ENCODE measurements around the gene RPL28. TPM values are rescaled to one million over a fixed set of nuclear protein-coding genes. Genes with fewer than 3 reads are reported as not detected.

RPL28 gene
- polyA plus RNA-seq, 4 donors = 1,338 to 2,360 (median 2,018) TPM

DNA sequence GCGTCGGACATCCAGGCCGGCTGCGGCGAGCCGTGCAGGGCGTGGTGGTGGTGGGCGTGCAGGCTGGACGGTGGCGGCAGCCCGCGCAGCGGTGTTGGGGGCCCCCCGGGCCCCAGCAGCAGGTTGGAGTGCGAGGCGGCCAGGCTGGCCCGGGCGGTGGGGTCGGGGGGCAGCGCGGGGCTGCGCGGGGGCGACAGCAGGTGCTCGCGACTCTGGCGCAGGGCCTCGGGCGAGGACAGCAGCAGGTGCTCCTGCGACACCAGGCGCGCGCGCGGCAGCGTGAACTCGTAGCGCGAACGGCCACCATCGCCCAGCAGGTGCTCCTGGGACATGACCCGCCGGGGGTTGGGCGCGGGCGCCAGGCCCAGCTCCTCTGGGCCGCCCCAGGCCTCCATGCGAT lies 47.6 kb downstream of the RPL28 start:
- Histone ChIP-seq H3K36me3 (ENCODE audit: control insufficient read depth in 3 of 3, insufficient read depth in 2 of 3, low read depth in 1 of 3, low read length in 3 of 3) (no peaks in the 10 kb centered on the region), H3K9me3 (ENCODE audit: control insufficient read depth in 2 of 2, insufficient read depth in 1 of 2, low read depth in 1 of 2, low read length in 1 of 2) (no peaks in the 10 kb centered on the region), H3K27ac (ENCODE audit: low read depth in 1 of 3, low read length in 2 of 3) (no peak overlapping the region), H3K4me3 (ENCODE audit: low read depth in 1 of 3, low read length in 3 of 3) (no peak overlapping the region), H3K4me1 (ENCODE audit: control insufficient read depth in 3 of 3, insufficient read depth in 2 of 3, low read depth in 1 of 3, low read length in 2 of 3) (no peaks in the 10 kb centered on the region), H3K27me3 (ENCODE audit: control insufficient read depth in 3 of 3, insufficient read depth in 3 of 3, low read length in 3 of 3) (peaks cover 4 to 30% (median 28%) of the 10 kb centered on the region in 3 donors)
- WGBS, 3 donors = 13 to 24% (median 21%) methylated on average over 11 to 48 of the region's 48 CpGs
- no peak for FAIRE-seq
- DNase-seq = no peak

DNA sequence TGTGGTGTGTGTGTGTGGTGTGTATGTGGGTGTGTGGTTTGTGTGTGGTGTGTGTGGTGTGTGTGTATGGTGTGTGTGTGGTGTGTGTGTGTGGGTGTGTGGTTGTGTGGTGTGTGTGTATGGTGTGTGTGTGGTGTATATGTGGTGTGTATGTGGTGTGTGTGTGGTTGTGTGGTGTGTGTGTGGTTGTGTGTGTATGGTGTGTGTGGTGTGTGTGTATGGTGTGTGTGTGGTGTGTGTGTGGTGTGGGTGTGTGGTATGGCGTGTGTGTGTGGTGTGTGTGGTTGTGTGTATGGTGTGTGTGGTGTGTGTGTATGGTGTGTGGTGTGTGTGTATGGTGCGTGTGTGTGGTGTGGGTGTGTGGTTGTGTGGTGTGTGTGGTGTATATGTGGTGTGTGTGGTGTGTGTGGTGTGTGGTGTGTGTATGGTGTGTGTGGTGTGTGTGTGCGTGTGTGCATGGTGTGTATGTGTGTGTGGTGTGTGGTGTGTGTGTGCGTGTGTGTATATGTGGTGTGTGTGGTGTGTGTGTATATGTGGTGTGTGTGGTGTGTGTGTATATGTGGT lies 48.7 kb downstream of the RPL28 start:
- Histone ChIP-seq H3K4me1 (ENCODE audit: control insufficient read depth in 3 of 3, insufficient read depth in 2 of 3, low read depth in 1 of 3, low read length in 2 of 3) (no peaks in the 10 kb centered on the region), H3K27ac (ENCODE audit: low read depth in 1 of 3, low read length in 2 of 3) (no peak overlapping the region), H3K27me3 (ENCODE audit: control insufficient read depth in 3 of 3, insufficient read depth in 3 of 3, low read length in 3 of 3) (peaks cover 4 to 35% (median 35%) of the 10 kb centered on the region in 3 donors), H3K4me3 (ENCODE audit: low read depth in 1 of 3, low read length in 3 of 3) (no peak overlapping the region), H3K9me3 (ENCODE audit: control insufficient read depth in 2 of 2, insufficient read depth in 1 of 2, low read depth in 1 of 2, low read length in 1 of 2) (no peaks in the 10 kb centered on the region), H3K36me3 (ENCODE audit: control insufficient read depth in 3 of 3, insufficient read depth in 2 of 3, low read depth in 1 of 3, low read length in 3 of 3) (no peaks in the 10 kb centered on the region)
- 69 to 97% (median 88%) methylated on average over 3 to 4 of the region's 4 CpGs for WGBS, 3 donors
- FAIRE-seq = no peak
- no peak for DNase-seq

DNA sequence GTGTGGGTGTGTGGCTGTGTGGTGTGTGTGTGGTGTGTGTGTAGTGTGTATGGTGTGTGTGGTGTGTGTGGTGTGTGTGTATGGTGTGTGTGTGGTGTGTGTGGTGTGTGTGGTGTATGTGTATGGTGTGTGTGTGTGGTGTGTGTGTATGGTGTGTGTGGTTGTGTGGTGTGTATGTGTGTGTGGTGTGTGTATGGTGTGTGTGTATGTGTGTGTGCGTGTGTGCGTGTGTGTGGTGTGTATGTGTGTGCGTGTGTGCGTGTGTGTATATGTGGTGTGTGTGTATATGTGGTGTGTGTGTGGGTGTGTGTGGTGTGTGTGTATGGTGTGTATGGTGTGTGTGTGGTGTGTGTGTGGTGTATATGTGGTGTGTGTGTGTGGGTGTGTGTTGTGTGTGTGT lies 49.3 kb downstream of the RPL28 start:
- FAIRE-seq = no peak
- Histone ChIP-seq H3K9me3 (ENCODE audit: control insufficient read depth in 2 of 2, insufficient read depth in 1 of 2, low read depth in 1 of 2, low read length in 1 of 2) (no peaks in the 10 kb centered on the region), H3K4me1 (ENCODE audit: control insufficient read depth in 3 of 3, insufficient read depth in 2 of 3, low read depth in 1 of 3, low read length in 2 of 3) (no peaks in the 10 kb centered on the region), H3K27me3 (ENCODE audit: control insufficient read depth in 3 of 3, insufficient read depth in 3 of 3, low read length in 3 of 3) (peaks cover 4 to 39% (median 38%) of the 10 kb centered on the region in 3 donors), H3K36me3 (ENCODE audit: control insufficient read depth in 3 of 3, insufficient read depth in 2 of 3, low read depth in 1 of 3, low read length in 3 of 3) (no peaks in the 10 kb centered on the region), H3K4me3 (ENCODE audit: low read depth in 1 of 3, low read length in 3 of 3) (no peak overlapping the region), H3K27ac (ENCODE audit: low read depth in 1 of 3, low read length in 2 of 3) (no peak overlapping the region)
- WGBS, 3 donors = 89 to 95% (median 92%) methylated on average over 4 of the region's 4 CpGs
- no peak for DNase-seq

DNA sequence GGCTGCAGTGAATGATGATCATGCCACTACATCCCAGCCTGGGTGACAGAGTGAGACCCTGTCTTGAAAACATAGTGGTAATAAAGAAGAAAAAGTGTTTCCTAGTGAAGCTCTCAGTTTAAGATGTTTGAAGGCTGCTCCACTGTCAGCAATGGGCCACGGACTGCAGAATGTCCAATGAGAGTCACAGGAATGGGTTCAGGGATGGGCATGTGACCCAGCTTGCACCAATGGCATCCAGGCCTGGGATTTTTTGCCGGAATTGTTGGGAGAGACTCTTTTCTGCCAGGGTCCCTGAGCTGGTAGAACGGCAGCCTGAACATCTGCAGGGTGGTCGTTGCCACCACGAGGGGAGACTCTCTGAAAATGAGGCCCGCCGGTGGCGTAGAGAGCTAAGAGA lies 51.1 kb downstream of the RPL28 start:
- no peak overlapping the region for H3K4me3 ChIP-seq (ENCODE audit: low read depth in 1 of 3, low read length in 3 of 3)
- no peaks in the 10 kb centered on the region for H3K36me3 ChIP-seq (ENCODE audit: control insufficient read depth in 3 of 3, insufficient read depth in 2 of 3, low read depth in 1 of 3, low read length in 3 of 3)
- H3K4me1 ChIP-seq (ENCODE audit: control insufficient read depth in 3 of 3, insufficient read depth in 2 of 3, low read depth in 1 of 3, low read length in 2 of 3) = peaks cover 0 to under 1% (median 0%) of the 10 kb centered on the region in 3 donors
- FAIRE-seq (no peak), DNase-seq (no peak)
- H3K27me3 ChIP-seq (ENCODE audit: control insufficient read depth in 3 of 3, insufficient read depth in 3 of 3, low read length in 3 of 3) = peaks cover 4 to 57% (median 46%) of the 10 kb centered on the region in 3 donors
- whole genome bisulfite sequencing, 3 donors = 41 to 54% (median 53%) methylated on average over 8 of the region's 8 CpGs
- peaks cover 0 to 4% of the 10 kb centered on the region in 2 donors for H3K9me3 ChIP-seq (ENCODE audit: control insufficient read depth in 2 of 2, insufficient read depth in 1 of 2, low read depth in 1 of 2, low read length in 1 of 2)
- H3K27ac ChIP-seq (ENCODE audit: low read depth in 1 of 3, low read length in 2 of 3) = no peak overlapping the region

GRCh38 chr19:55437410-55437809 lies 51.7 kb downstream of the RPL28 start:
- whole genome bisulfite sequencing, 3 donors = 2 to 3% (median 3%) methylated on average over 15 to 17 of the region's 17 CpGs
- H3K4me3 ChIP-seq (ENCODE audit: low read depth in 1 of 3, low read length in 3 of 3) = no peak overlapping the region
- no peaks in the 10 kb centered on the region for H3K36me3 ChIP-seq (ENCODE audit: control insufficient read depth in 3 of 3, insufficient read depth in 2 of 3, low read depth in 1 of 3, low read length in 3 of 3)
- DNase-seq = peak; percentile 38 to 78
- peaks cover 0 to 2% (median 0%) of the 10 kb centered on the region in 3 donors for H3K4me1 ChIP-seq (ENCODE audit: control insufficient read depth in 3 of 3, insufficient read depth in 2 of 3, low read depth in 1 of 3, low read length in 2 of 3)
- H3K27me3 ChIP-seq (ENCODE audit: control insufficient read depth in 3 of 3, insufficient read depth in 3 of 3, low read length in 3 of 3) = peaks cover 6 to 55% (median 42%) of the 10 kb centered on the region in 3 donors
- no peak overlapping the region for H3K27ac ChIP-seq (ENCODE audit: low read depth in 1 of 3, low read length in 2 of 3)
- H3K9me3 ChIP-seq (ENCODE audit: control insufficient read depth in 2 of 2, insufficient read depth in 1 of 2, low read depth in 1 of 2, low read length in 1 of 2) = peaks cover 0 to 4% of the 10 kb centered on the region in 2 donors
- FAIRE-seq = no peak

- Histone ChIP-seq H3K27ac (ENCODE audit: low read depth in 1 of 3, low read length in 2 of 3) (no peak overlapping the region), H3K9me3 (ENCODE audit: control insufficient read depth in 2 of 2, insufficient read depth in 1 of 2, low read depth in 1 of 2, low read length in 1 of 2) (peaks cover 0 to 4% of the 10 kb centered on the region in 2 donors), H3K27me3 (ENCODE audit: control insufficient read depth in 3 of 3, insufficient read depth in 3 of 3, low read length in 3 of 3) (peaks cover 3 to 58% (median 42%) of the 10 kb centered on the region in 3 donors), H3K36me3 (ENCODE audit: control insufficient read depth in 3 of 3, insufficient read depth in 2 of 3, low read depth in 1 of 3, low read length in 3 of 3) (no peaks in the 10 kb centered on the region), H3K4me1 (ENCODE audit: control insufficient read depth in 3 of 3, insufficient read depth in 2 of 3, low read depth in 1 of 3, low read length in 2 of 3) (peaks cover 0 to 2% (median 0%) of the 10 kb centered on the region in 3 donors), H3K4me3 (ENCODE audit: low read depth in 1 of 3, low read length in 3 of 3) (no peak overlapping the region)
- 70 to 83% (median 79%) methylated on average over 5 of the region's 5 CpGs for WGBS, 3 donors
- no peak for FAIRE-seq
- DNase-seq = no peak
Measured at GRCh38 chr19:55439052-55439451, 53.3 kb downstream of the RPL28 start.

GRCh38 chr19:55440411-55441105 lies 54.8 kb downstream of the RPL28 start:
- Histone ChIP-seq H3K4me3 (ENCODE audit: low read depth in 1 of 3, low read length in 3 of 3) (no peak overlapping the region), H3K36me3 (ENCODE audit: control insufficient read depth in 3 of 3, insufficient read depth in 2 of 3, low read depth in 1 of 3, low read length in 3 of 3) (no peaks in the 10 kb centered on the region), H3K9me3 (ENCODE audit: control insufficient read depth in 2 of 2, insufficient read depth in 1 of 2, low read depth in 1 of 2, low read length in 1 of 2) (peaks cover 0 to 4% of the 10 kb centered on the region in 2 donors), H3K4me1 (ENCODE audit: control insufficient read depth in 3 of 3, insufficient read depth in 2 of 3, low read depth in 1 of 3, low read length in 2 of 3) (peaks cover 0 to 2% (median 0%) of the 10 kb centered on the region in 3 donors), H3K27me3 (ENCODE audit: control insufficient read depth in 3 of 3, insufficient read depth in 3 of 3, low read length in 3 of 3) (peaks cover 11 to 73% (median 53%) of the 10 kb centered on the region in 3 donors), H3K27ac (ENCODE audit: low read depth in 1 of 3, low read length in 2 of 3) (no peak overlapping the region)
- DNase-seq = no peak
- no peak for FAIRE-seq
- 11 to 18% (median 12%) methylated on average over 34 to 39 of the region's 39 CpGs for WGBS, 3 donors

GRCh38 chr19:55441319-55441691 lies 55.6 kb downstream of the RPL28 start:
- DNase-seq (no peak), FAIRE-seq (no peak)
- no peaks in the 10 kb centered on the region for H3K36me3 ChIP-seq (ENCODE audit: control insufficient read depth in 3 of 3, insufficient read depth in 2 of 3, low read depth in 1 of 3, low read length in 3 of 3)
- H3K4me3 ChIP-seq (ENCODE audit: low read depth in 1 of 3, low read length in 3 of 3) = no peak overlapping the region
- WGBS, 3 donors = 7 to 14% (median 11%) methylated on average over 21 of the region's 21 CpGs
- H3K9me3 ChIP-seq (ENCODE audit: control insufficient read depth in 2 of 2, insufficient read depth in 1 of 2, low read depth in 1 of 2, low read length in 1 of 2) = peaks cover 0 to 4% of the 10 kb centered on the region in 2 donors
- H3K27me3 ChIP-seq (ENCODE audit: control insufficient read depth in 3 of 3, insufficient read depth in 3 of 3, low read length in 3 of 3) = peaks cover 11 to 78% (median 54%) of the 10 kb centered on the region in 3 donors
- no peak overlapping the region for H3K27ac ChIP-seq (ENCODE audit: low read depth in 1 of 3, low read length in 2 of 3)
- peaks cover 0 to 2% (median 0%) of the 10 kb centered on the region in 3 donors for H3K4me1 ChIP-seq (ENCODE audit: control insufficient read depth in 3 of 3, insufficient read depth in 2 of 3, low read depth in 1 of 3, low read length in 2 of 3)

Measured in small intestine (tissue), 7 donors.